Hepatocyte (in vitro differentiated cells): Measurements from ENCODE around the gene INTS3. TPM values are rescaled to one million over a fixed set of nuclear protein-coding genes. Genes with fewer than 3 reads are reported as not detected.

Experiments
- DNase-seq: peaks from one replicate; pipeline ENCODE4 v3.0.0-alpha.2; 2016; ENCODE audit warnings: low spot score
- H2AFZ ChIP-seq: fragments of 200-600 bp; sonication (generic); 2 replicates; pipeline ENCODE4 v1.6.0; 2016; ENCODE audit warnings: antibody characterized with exemption, mild to moderate bottlenecking
- H3K27ac ChIP-seq: fragments of 200-600 bp; sonication (generic); 2 replicates; pipeline ENCODE4 v1.5.1; 2016; ENCODE audit warnings: mild to moderate bottlenecking
- H3K27me3 ChIP-seq: fragments of 200-600 bp; sonication (generic); 2 replicates; pipeline ENCODE4 v1.6.1; 2016
- H3K36me3 ChIP-seq: fragments of 200-600 bp; sonication (generic); replicated peaks from 2 replicates; pipeline ENCODE4 v1.5.1; 2016; ENCODE audit warnings: low read depth; ENCODE audit not compliant: insufficient read depth
- H3K4me1 ChIP-seq: fragments of 200-600 bp; sonication (generic); 2 replicates; pipeline ENCODE4 v1.5.1; 2016; ENCODE audit warnings: mild to moderate bottlenecking, moderate library complexity; ENCODE audit not compliant: insufficient read depth
- H3K4me2 ChIP-seq: fragments of 200-600 bp; sonication (generic); 2 replicates; pipeline ENCODE4 v1.6.0; 2016
- H3K4me3 ChIP-seq: fragments of 200-600 bp; sonication (generic); 2 replicates; pipeline ENCODE4 v1.5.1; 2016; ENCODE audit warnings: mild to moderate bottlenecking
- H3K79me2 ChIP-seq: fragments of 200-600 bp; sonication (generic); 2 replicates; pipeline ENCODE4 v1.6.0; 2017; ENCODE audit warnings: mild to moderate bottlenecking
- H3K9me2 ChIP-seq: fragments of 200-600 bp; sonication (generic); replicated peaks from 2 replicates; pipeline ENCODE4 v1.6.0; 2017; ENCODE audit warnings: mild to moderate bottlenecking; ENCODE audit not compliant: insufficient read depth
- H3K9me3 ChIP-seq: fragments of 200-600 bp; sonication (generic); 2 replicates; pipeline ENCODE4 v1.5.1; 2016; ENCODE audit warnings: low read depth, mild to moderate bottlenecking
- H4K20me1 ChIP-seq: fragments of 200-600 bp; sonication (generic); 2 replicates; pipeline ENCODE4 v1.6.0; 2016; ENCODE audit warnings: mild to moderate bottlenecking; ENCODE audit not compliant: insufficient read depth, poor library complexity, severe bottlenecking
- CTCF ChIP-seq: fragments of 200-600 bp; sonication (generic); IDR thresholded peaks from 2 replicates; pipeline ENCODE4 v1.5.1; 2016; ENCODE audit warnings: antibody characterized with exemption, mild to moderate bottlenecking; ENCODE audit not compliant: poor library complexity
- EZH2 ChIP-seq: fragments of 200-600 bp; sonication (generic); IDR thresholded peaks from 2 replicates; pipeline ENCODE4 v1.6.1; 2016; ENCODE audit warnings: antibody characterized with exemption, mild to moderate bottlenecking, borderline replicate concordance
- EZH2phosphoT487 ChIP-seq: fragments of 200-600 bp; sonication (generic); IDR thresholded peaks from one replicate; pipeline ENCODE4 v1.6.1; 2018; ENCODE audit warnings: antibody characterized with exemption, mild to moderate bottlenecking, low read depth, moderate library complexity; ENCODE audit not compliant: unreplicated experiment, severe bottlenecking
- WGBS: methylation state at CpG from one replicate; pipeline ENCODE4 v1.1.6; 2016; ENCODE audit warnings: low lambda C conversion rate; ENCODE audit errors: missing lambda C conversion rate; 5-methylcytosine and 5-hydroxymethylcytosine counted together
- polyA plus RNA-seq: library from polyadenylated mRNA; unstranded; fragments of >200 nt; fragmentation: Nextera tagmentation; extraction: Ambion mirVana; gene quantifications from 2 replicates; pipeline ENCODE4 v1.2.1, GENCODE V29; 2016
- total RNA-seq: library from RNA; depleted of rRNA; stranded (reverse); fragments of >200 nt; gene quantifications from 2 replicates; pipeline ENCODE4 v1.2.3, GENCODE V29; 2014

The INTS3 gene
- total and polyA plus RNA-seq, 2 experiments from 2014 or later = 37.1 to 42.3 TPM

GRCh38 chr1:153750026-153750995, 22.5 kb downstream of the INTS3 start:
- Histone ChIP-seq H3K27ac (peak overlapping the region; percentile 69), H3K27me3 (no peaks in the 10 kb centered on the region), H3K4me1 (peaks cover 13% of the 10 kb centered on the region), H3K4me2 (no peak overlapping the region), H3K36me3 (no peaks in the 10 kb centered on the region), H3K79me2 (no peaks in the 10 kb centered on the region), H4K20me1 (no peaks in the 10 kb centered on the region), H3K4me3 (no peak overlapping the region), H3K9me2 (no peaks in the 10 kb centered on the region), H2AFZ (no peak overlapping the region), H3K9me3 (no peaks in the 10 kb centered on the region)
- no peak for DNase-seq
- WGBS = 66% methylated on average over 6 of the region's 6 CpGs
- TF ChIP-seq EZH2 (no peak), CTCF (no peak), EZH2phosphoT487 (no peak)

GRCh38 chr1:153752072-153752471, 24.2 kb downstream of the INTS3 start:
- H3K36me3 ChIP-seq = no peaks in the 10 kb centered on the region
- WGBS = 88% methylated on average over 2 of the region's 2 CpGs

GRCh38 chr1:153752571-153753195, 24.8 kb downstream of the INTS3 start:
- TF ChIP-seq CTCF (no peak), EZH2 (no peak)
- Histone ChIP-seq H3K9me3 (no peaks in the 10 kb centered on the region), H3K4me3 (no peak overlapping the region), H4K20me1 (no peaks in the 10 kb centered on the region), H3K27me3 (no peaks in the 10 kb centered on the region), H2AFZ (no peak overlapping the region), H3K27ac (peak overlapping the region; percentile 71), H3K9me2 (no peaks in the 10 kb centered on the region), H3K4me1 (peaks cover 13% of the 10 kb centered on the region), H3K4me2 (no peak overlapping the region), H3K36me3 (no peaks in the 10 kb centered on the region), H3K79me2 (no peaks in the 10 kb centered on the region)
- peak; percentile 52 for DNase-seq
- WGBS = 75% methylated on average over 8 of the region's 8 CpGs

More at GRCh38 chr1:153752072-153752471, 24.2 kb downstream of the INTS3 start:
- TF ChIP-seq EZH2phosphoT487 (no peak), CTCF (no peak), EZH2 (no peak)
- Histone ChIP-seq H3K4me3 (no peak overlapping the region), H3K9me2 (no peaks in the 10 kb centered on the region), H2AFZ (no peak overlapping the region), H3K4me2 (no peak overlapping the region), H3K27me3 (no peaks in the 10 kb centered on the region), H3K27ac (peak overlapping the region; percentile 71), H3K4me1 (peaks cover 13% of the 10 kb centered on the region), H3K9me3 (no peaks in the 10 kb centered on the region), H3K79me2 (no peaks in the 10 kb centered on the region), H4K20me1 (no peaks in the 10 kb centered on the region)
- no peak for DNase-seq
